Fibroblast of lung (primary cell): Measurements from ENCODE around the gene IPO8. TPM values are rescaled to one million over a fixed set of nuclear protein-coding genes. Genes with fewer than 3 reads are reported as not detected.
"Not testable (repeated sequence)": the region's sequence is repeated elsewhere in the genome, so short reads cannot be mapped to it uniquely, and the experiment has no call there.

Experiments used
- DNase-seq, 2 donors: peaks; one replicate each; pipeline versions ENCODE4 v3.0.0 to v3.0.0-alpha.2; 2010; ENCODE audit warnings: low read depth in 2 of 2
- H2AFZ ChIP-seq: 2 replicates; pipeline ENCODE4 v1.5.1; 2012; ENCODE audit warnings: low read length, control low read depth, inconsistent platforms
- H3K27ac ChIP-seq: 2 replicates; pipeline ENCODE4 v1.5.1; 2011; ENCODE audit warnings: low read length, control low read depth; ENCODE audit not compliant: insufficient read depth
- H3K27me3 ChIP-seq: 2 replicates; pipeline ENCODE4 v1.5.1; 2011; ENCODE audit warnings: mild to moderate bottlenecking, low read length; ENCODE audit not compliant: control insufficient read depth, insufficient read depth
- H3K36me3 ChIP-seq: 2 replicates; pipeline ENCODE4 v1.5.1; 2011; ENCODE audit warnings: low read length; ENCODE audit not compliant: control insufficient read depth, insufficient read depth
- H3K4me1 ChIP-seq: 2 replicates; pipeline ENCODE4 v1.5.1; 2011; ENCODE audit warnings: low read length; ENCODE audit not compliant: control insufficient read depth, insufficient read depth; ENCODE audit errors: extremely low read depth
- H3K4me2 ChIP-seq: 2 replicates; pipeline ENCODE4 v1.5.1; 2011; ENCODE audit warnings: low read length, control low read depth; ENCODE audit not compliant: insufficient read depth; ENCODE audit errors: extremely low read depth
- H3K4me3 ChIP-seq, 4 experiments: fragments of 200-600 bp in 1 of 4; sonication (generic) in 1 of 4; replicated peaks in 1 of 4; 2 replicates each; pipeline ENCODE4 v1.5.1; 2011 to 2016; ENCODE audit warnings: low read length in 4 of 4, low read depth in 3 of 4, mild to moderate bottlenecking in 3 of 4, control low read depth in 2 of 4, inconsistent platforms in 1 of 4, mixed read lengths in 1 of 4; ENCODE audit not compliant: insufficient read depth in 1 of 4; ENCODE audit errors: control extremely low read depth in 1 of 4
- H3K79me2 ChIP-seq: 2 replicates; pipeline ENCODE4 v1.5.1; 2012; ENCODE audit warnings: mild to moderate bottlenecking, low read length, inconsistent platforms; ENCODE audit not compliant: control insufficient read depth, insufficient read depth
- H3K9ac ChIP-seq: 2 replicates; pipeline ENCODE4 v1.5.1; 2011; ENCODE audit warnings: mild to moderate bottlenecking, low read length, control low read depth; ENCODE audit not compliant: insufficient read depth
- H3K9me3 ChIP-seq: 2 replicates; pipeline ENCODE4 v1.5.1; 2012; ENCODE audit warnings: low read depth, low read length; ENCODE audit not compliant: control insufficient read depth, insufficient read depth
- H4K20me1 ChIP-seq: 2 replicates; pipeline ENCODE4 v1.5.1; 2011; ENCODE audit warnings: low read length; ENCODE audit not compliant: control insufficient read depth, insufficient read depth; ENCODE audit errors: extremely low read depth
- CTCF ChIP-seq, 2 donors: IDR thresholded peaks in 1 of 2; conservative IDR thresholded peaks in 1 of 2; 1 replicate in 1 of 2; 2 replicates in 1 of 2; pipeline ENCODE4 v1.5.1; 2011 to 2012; ENCODE audit warnings: low read length in 2 of 2, control low read depth in 1 of 2, inconsistent platforms in 1 of 2, low read depth in 1 of 2, mild to moderate bottlenecking in 1 of 2
- EZH2 ChIP-seq: IDR thresholded peaks from 2 replicates; pipeline ENCODE4 v1.5.1; 2012; ENCODE audit warnings: low read length, control low read depth, mild to moderate bottlenecking; ENCODE audit errors: missing control alignments
- polyA plus RNA-seq, 2 donors: library from polyadenylated mRNA; depleted of rRNA in 1 of 2; stranded (reverse) in 1 of 2; unstranded in 1 of 2; fragments of >200 nt; gene quantifications; 2 replicates each; pipeline ENCODE4 v1.2.1, GENCODE V29; 2011 to 2012; ENCODE audit warnings: missing spikeins in 1 of 2
- total RNA-seq: library from RNA; depleted of rRNA; stranded (reverse); fragments of >200 nt; gene quantifications from 2 replicates; pipeline ENCODE4 v1.2.1, GENCODE V29; 2014

IPO8 gene
- total and polyA plus RNA-seq, 2 donors (not counting 1 experiment from before 2014, with no cell fraction given) = 12.4 to 41.5 TPM

GRCh38 chr12:30626847-30627246 is 68.8 kb downstream of the IPO8 start:
- Histone ChIP-seq H3K36me3 (peaks cover 2% of the 10 kb centered on the region), H2AFZ (no peak overlapping the region), H3K9ac (no peak overlapping the region), H4K20me1 (no peaks in the 10 kb centered on the region), H3K9me3 (no peaks in the 10 kb centered on the region), H3K27ac (no peak overlapping the region), H3K27me3 (no peaks in the 10 kb centered on the region), H3K4me3 (no peak overlapping the region), H3K4me1 (no peaks in the 10 kb centered on the region), H3K4me2 (no peak overlapping the region), H3K79me2 (no peaks in the 10 kb centered on the region)
- no peak for DNase-seq
- no peak for TF ChIP-seq EZH2
- no peak for TF ChIP-seq CTCF (conservative IDR thresholded peaks at IDR 0.05 in 1 of 2, IDR thresholded peaks at IDR 0.05 in 1 of 2; ENCODE audit: low read depth in 1 of 2, low read length in 2 of 2)

GRCh38 chr12:30624009-30624408 is 71.7 kb downstream of the IPO8 start:
- Histone ChIP-seq H3K9me3 (no peaks in the 10 kb centered on the region), H3K36me3 (no peaks in the 10 kb centered on the region), H3K9ac (no peak overlapping the region), H2AFZ (no peak overlapping the region), H3K27ac (no peak overlapping the region), H3K4me1 (no peaks in the 10 kb centered on the region), H3K79me2 (no peaks in the 10 kb centered on the region), H3K4me3 (no peak overlapping the region), H3K27me3 (no peaks in the 10 kb centered on the region), H4K20me1 (no peaks in the 10 kb centered on the region), H3K4me2 (no peak overlapping the region)
- no peak for DNase-seq
- TF ChIP-seq CTCF (conservative IDR thresholded peaks at IDR 0.05 in 1 of 2, IDR thresholded peaks at IDR 0.05 in 1 of 2; ENCODE audit: low read depth in 1 of 2, low read length in 2 of 2) (no peak), EZH2 (no peak)

- Histone ChIP-seq H3K27me3 (no peaks in the 10 kb centered on the region), H3K36me3 (no peaks in the 10 kb centered on the region), H4K20me1 (no peaks in the 10 kb centered on the region), H3K79me2 (no peaks in the 10 kb centered on the region), H2AFZ (no peak overlapping the region), H3K27ac (no peak overlapping the region), H3K9me3 (no peaks in the 10 kb centered on the region), H3K4me2 (no peak overlapping the region), H3K9ac (no peak overlapping the region), H3K4me3 (no peak overlapping the region), H3K4me1 (no peaks in the 10 kb centered on the region)
- TF ChIP-seq EZH2 = no peak
- TF ChIP-seq CTCF (conservative IDR thresholded peaks at IDR 0.05 in 1 of 2, IDR thresholded peaks at IDR 0.05 in 1 of 2; ENCODE audit: low read depth in 1 of 2, low read length in 2 of 2) = no peak
- DNase-seq = peak; percentile 70 to 80
Measured at GRCh38 chr12:30622509-30622908, 73.2 kb downstream of the IPO8 start.

- not testable (repeated sequence) for H3K4me1 ChIP-seq, H4K20me1 ChIP-seq
Measured at GRCh38 chr12:30621663-30622241, 73.9 kb downstream of the IPO8 start.

More at GRCh38 chr12:30621663-30622241, 73.9 kb downstream of the IPO8 start:
- H3K4me3 ChIP-seq, H3K9ac ChIP-seq, H3K27ac ChIP-seq, H3K27me3 ChIP-seq, H2AFZ ChIP-seq, H3K9me3 ChIP-seq, H3K4me2 ChIP-seq, H3K79me2 ChIP-seq, H3K36me3 ChIP-seq, DNase-seq: not testable (repeated sequence)
